GM23248 (cell line): Measurements from ENCODE around the gene BDH2. TPM values are rescaled to one million over a fixed set of nuclear protein-coding genes. Genes with fewer than 3 reads are reported as not detected.

Source experiments
- DNase-seq: peaks from one replicate; pipeline ENCODE4 v3.0.0-alpha.2; 2015
- H2AFZ ChIP-seq: fragments of 200-600 bp; sonication (generic); 2 replicates; pipeline ENCODE4 v1.6.1; 2016; ENCODE audit warnings: antibody characterized with exemption
- H3F3A ChIP-seq: fragments of 200-600 bp; sonication (generic); 2 replicates; pipeline ENCODE4 v1.6.1; 2016; ENCODE audit warnings: mild to moderate bottlenecking, antibody characterized with exemption, mixed run types; ENCODE audit not compliant: insufficient read depth
- H3K27ac ChIP-seq: fragments of 200-600 bp; sonication (generic); 2 replicates; pipeline ENCODE4 v1.5.1; 2016; ENCODE audit warnings: mild to moderate bottlenecking
- H3K27me3 ChIP-seq: fragments of 200-600 bp; sonication (generic); replicated peaks from 2 replicates; pipeline ENCODE4 v1.6.1; 2016; ENCODE audit warnings: mild to moderate bottlenecking; ENCODE audit not compliant: insufficient read depth
- H3K36me3 ChIP-seq: fragments of 200-600 bp; sonication (generic); 2 replicates; pipeline ENCODE4 v1.6.1; 2016; ENCODE audit warnings: low read depth, mild to moderate bottlenecking
- H3K4me1 ChIP-seq: fragments of 200-600 bp; sonication (generic); 2 replicates; pipeline ENCODE4 v1.6.1; 2016; ENCODE audit warnings: mild to moderate bottlenecking; ENCODE audit not compliant: insufficient read depth
- H3K4me2 ChIP-seq: fragments of 200-600 bp; sonication (generic); one replicate; pipeline ENCODE4 v1.6.1; 2016; ENCODE audit warnings: mild to moderate bottlenecking; ENCODE audit not compliant: unreplicated experiment
- H3K4me3 ChIP-seq: fragments of 200-600 bp; sonication (generic); 2 replicates; pipeline ENCODE4 v1.5.1; 2016; ENCODE audit warnings: mild to moderate bottlenecking
- H3K79me2 ChIP-seq: fragments of 200-600 bp; sonication (generic); 2 replicates; pipeline ENCODE4 v1.6.1; 2016; ENCODE audit warnings: mild to moderate bottlenecking; ENCODE audit not compliant: insufficient read depth
- H3K9ac ChIP-seq: fragments of 200-600 bp; sonication (generic); 2 replicates; pipeline ENCODE4 v1.6.1; 2016; ENCODE audit warnings: mild to moderate bottlenecking
- H3K9me2 ChIP-seq: fragments of 200-600 bp; sonication (generic); 2 replicates; pipeline ENCODE4 v1.6.1; 2016; ENCODE audit warnings: mixed run types, mild to moderate bottlenecking, moderate library complexity; ENCODE audit not compliant: insufficient read depth
- H3K9me3 ChIP-seq: fragments of 200-600 bp; sonication (generic); one replicate; pipeline ENCODE4 v1.6.1; 2017; ENCODE audit warnings: low read depth
- H4K20me1 ChIP-seq: fragments of 200-600 bp; sonication (generic); 2 replicates; pipeline ENCODE4 v1.6.0; 2016; ENCODE audit not compliant: insufficient read depth
- EZH2 ChIP-seq: fragments of 200-600 bp; sonication (generic); IDR thresholded peaks from 2 replicates; pipeline ENCODE4 v1.6.1; 2018; ENCODE audit warnings: antibody characterized with exemption, mild to moderate bottlenecking; ENCODE audit not compliant: insufficient read depth, poor library complexity, severe bottlenecking
- EZH2phosphoT487 ChIP-seq: fragments of 200-600 bp; sonication (generic); IDR thresholded peaks from 2 replicates; pipeline ENCODE4 v1.6.1; 2018; ENCODE audit warnings: antibody characterized with exemption, moderate library complexity, mild to moderate bottlenecking, low read depth; ENCODE audit not compliant: insufficient read depth
- WGBS, 2 experiments: methylation state at CpG; one replicate each; pipeline ENCODE4 v1.1.6; 2015 to 2017; ENCODE audit warnings: low lambda C conversion rate in 2 of 2, low coverage in 1 of 2; ENCODE audit errors: missing lambda C conversion rate in 2 of 2; 5-methylcytosine and 5-hydroxymethylcytosine counted together
- in situ Hi-C: fragments of 300-500 bp; cut with MboI; formaldehyde crosslinking; loops from 2 replicates; pipeline ENCODE4 v1.15.0; 2020
- polyA plus RNA-seq: library from polyadenylated mRNA; unstranded; fragments of >200 nt; fragmentation: Nextera tagmentation; extraction: Ambion mirVana; gene quantifications from 2 replicates; pipeline ENCODE4 v1.2.1, GENCODE V29; 2016
- total RNA-seq: library from RNA; depleted of rRNA; stranded (reverse); fragments of >200 nt; shearing (Covaris generic); gene quantifications from 2 replicates; pipeline ENCODE4 v1.2.3, GENCODE V29; 2014

The BDH2 gene
- total and polyA plus RNA-seq, 2 experiments from 2014 or later: 57.9 to 71.1 TPM

- in situ Hi-C loops: no loop called here
These were observed 39.0 kb downstream of the BDH2 start for GRCh38 chr4:103060453-103061148.

GRCh38 chr4:103054030-103054429 lies 45.6 kb downstream of the BDH2 start:
- Histone ChIP-seq H3K79me2 (no peaks in the 10 kb centered on the region), H3K4me1 (peaks cover 9% of the 10 kb centered on the region), H3K4me3 (no peak overlapping the region), H3K27me3 (no peaks in the 10 kb centered on the region), H3K36me3 (0 out of 2 replicates have a peak, but pooled peaks cover 3% of the 10 kb centered on the region), H3K9me3 (no peaks in the 10 kb centered on the region), H3F3A (peaks cover 19% of the 10 kb centered on the region), H3K9me2 (no peaks in the 10 kb centered on the region), H3K4me2 (no peak overlapping the region), H2AFZ (no peak overlapping the region), H4K20me1 (no peaks in the 10 kb centered on the region), H3K9ac (no peak overlapping the region), H3K27ac (no peak overlapping the region)
- 97 to 98% methylated on average over 3 of the region's 3 CpGs for WGBS, 2 experiments
- in situ Hi-C loops: no loop called here
- DNase-seq: no peak
- TF ChIP-seq EZH2 (no peak), EZH2phosphoT487 (no peak)

More at GRCh38 chr4:103060453-103061148, 39.0 kb downstream of the BDH2 start:
- Histone ChIP-seq H3K79me2 (no peaks in the 10 kb centered on the region), H3K9ac (no peak overlapping the region), H2AFZ (no peak overlapping the region), H3K4me2 (no peak overlapping the region), H3K4me1 (no peaks in the 10 kb centered on the region), H3K27me3 (no peaks in the 10 kb centered on the region), H3K9me3 (no peaks in the 10 kb centered on the region), H3F3A (no peaks in the 10 kb centered on the region), H3K36me3 (0 out of 2 replicates have a peak, but pooled peaks cover 6% of the 10 kb centered on the region), H3K27ac (no peak overlapping the region), H3K9me2 (no peaks in the 10 kb centered on the region), H3K4me3 (no peak overlapping the region), H4K20me1 (no peaks in the 10 kb centered on the region)
- no peak for DNase-seq
- 94 to 100% methylated on average over 2 of the region's 2 CpGs for WGBS, 2 experiments
- no peak for TF ChIP-seq EZH2
- TF ChIP-seq EZH2phosphoT487: no peak

GRCh38 chr4:103052779-103053178 lies 46.9 kb downstream of the BDH2 start:
- H3K9me2 ChIP-seq: no peaks in the 10 kb centered on the region
- H3K4me1 ChIP-seq: peaks cover 9% of the 10 kb centered on the region
- H4K20me1 ChIP-seq: no peaks in the 10 kb centered on the region
- H3K27me3 ChIP-seq: no peaks in the 10 kb centered on the region
- no peak for DNase-seq
- H3K9me3 ChIP-seq: no peaks in the 10 kb centered on the region
- no peak overlapping the region for H3K4me2 ChIP-seq
- WGBS, 2 experiments: 82 to 83% methylated on average over 3 of the region's 3 CpGs
- no peaks in the 10 kb centered on the region for H3K79me2 ChIP-seq
- no peak overlapping the region for H3K9ac ChIP-seq
- H3F3A ChIP-seq: peaks cover 19% of the 10 kb centered on the region
- no peak for TF ChIP-seq EZH2phosphoT487
- TF ChIP-seq EZH2: no peak
- H3K4me3 ChIP-seq: no peak overlapping the region
- H2AFZ ChIP-seq: no peak overlapping the region
- no peak overlapping the region for H3K27ac ChIP-seq
- 0 out of 2 replicates have a peak, but pooled peaks cover 3% of the 10 kb centered on the region for H3K36me3 ChIP-seq
- in situ Hi-C loops: no loop called here

GRCh38 chr4:103052145-103052544 lies 47.5 kb downstream of the BDH2 start:
- in situ Hi-C loops: no loop called here
- 0 out of 2 replicates have a peak, but pooled peaks cover 3% of the 10 kb centered on the region for H3K36me3 ChIP-seq
- 93 to 96% methylated on average over 3 of the region's 3 CpGs for WGBS, 2 experiments

More at GRCh38 chr4:103052145-103052544, 47.5 kb downstream of the BDH2 start:
- no peak overlapping the region for H3K4me3 ChIP-seq
- H3K27me3 ChIP-seq: no peaks in the 10 kb centered on the region
- no peaks in the 10 kb centered on the region for H3K79me2 ChIP-seq
- H3K9me2 ChIP-seq: no peaks in the 10 kb centered on the region
- no peak overlapping the region for H3K4me2 ChIP-seq
- no peak for DNase-seq
- no peaks in the 10 kb centered on the region for H3K9me3 ChIP-seq
- no peak overlapping the region for H3K9ac ChIP-seq
- peaks cover 19% of the 10 kb centered on the region for H3F3A ChIP-seq
- no peak overlapping the region for H2AFZ ChIP-seq
- H3K27ac ChIP-seq: no peak overlapping the region
- no peaks in the 10 kb centered on the region for H4K20me1 ChIP-seq
- TF ChIP-seq EZH2 (no peak), EZH2phosphoT487 (no peak)
- H3K4me1 ChIP-seq: peaks cover 9% of the 10 kb centered on the region
